ENCODE data around the gene JARID2.

The JARID2 gene

GRCh38 chr6:15524861-15525401, 279.1 kb downstream of the JARID2 start:
- TF ChIP-seq CTCF (IDR thresholded peaks at IDR 0.05; ENCODE audit: low read depth, low read length), result no peak

GRCh38 chr6:15526212-15526701, 280.4 kb downstream of the JARID2 start:
- no peak overlapping the region for H3K4me3 ChIP-seq (ENCODE audit: low read depth, low read length)
- TF ChIP-seq CTCF (IDR thresholded peaks at IDR 0.05; ENCODE audit: low read depth, low read length), result no peak

More at GRCh38 chr6:15524861-15525401, 279.1 kb downstream of the JARID2 start:
- H3K4me3 ChIP-seq (ENCODE audit: low read depth, low read length), result no peak overlapping the region

GRCh38 chr6:15527838-15528617, 282.2 kb downstream of the JARID2 start:
- H3K4me3 ChIP-seq (ENCODE audit: low read depth, low read length), result no peak overlapping the region
- TF ChIP-seq CTCF (IDR thresholded peaks at IDR 0.05; ENCODE audit: low read depth, low read length), result no peak

GRCh38 chr6:15528870-15529269, 283.0 kb downstream of the JARID2 start:
- TF ChIP-seq CTCF (IDR thresholded peaks at IDR 0.05; ENCODE audit: low read depth, low read length), result no peak
- no peak overlapping the region for H3K4me3 ChIP-seq (ENCODE audit: low read depth, low read length)

GRCh38 chr6:15530411-15530810, 284.5 kb downstream of the JARID2 start:
- no peak overlapping the region for H3K4me3 ChIP-seq (ENCODE audit: low read depth, low read length)
- TF ChIP-seq CTCF (IDR thresholded peaks at IDR 0.05; ENCODE audit: low read depth, low read length), result no peak

GRCh38 chr6:15531973-15532372, 286.1 kb downstream of the JARID2 start:
- no peak overlapping the region for H3K4me3 ChIP-seq (ENCODE audit: low read depth, low read length)
- no peak for TF ChIP-seq CTCF (IDR thresholded peaks at IDR 0.05; ENCODE audit: low read depth, low read length)

- no peak for TF ChIP-seq CTCF (IDR thresholded peaks at IDR 0.05; ENCODE audit: low read depth, low read length)
These were observed 287.6 kb downstream of the JARID2 start for GRCh38 chr6:15533379-15534026.

More at GRCh38 chr6:15533379-15534026, 287.6 kb downstream of the JARID2 start:
- H3K4me3 ChIP-seq (ENCODE audit: low read depth, low read length), result no peak overlapping the region
